HepG2 (cell line): ENCODE data around the gene CPHXL2. TPM values are rescaled to one million over a fixed set of nuclear protein-coding genes. Genes with fewer than 3 reads are reported as not detected.

Experiments
- ATAC-seq: fragments of 200-7000 bp; cut with Tn5 transposase; 3 replicates; pipeline ENCODE4 v1.9.1; 2020; ENCODE audit warnings: mild to moderate bottlenecking, moderate library complexity
- BruUV-seq: library from RNA; stranded (reverse); fragments of 400-500 nt; replicated peaks from 2 replicates; lab custom pipeline; 2021; lab: Mats Ljungman, UMichigan
- CTCF ChIA-PET: fragments of 300-600 bp; formaldehyde crosslinking; extraction: SDS; loops from one replicate; lab custom pipeline; 2021; ENCODE audit warnings: low total read pairs, inconsistent platforms, low intra/inter-chr PET ratio; lab: Yijun Ruan, JAX
- POLR2A ChIA-PET: fragments of 350-600 bp; sonication (Branson Sonifier 250); formaldehyde crosslinking; loops from one replicate; lab custom pipeline; 2020; ENCODE audit warnings: antibody characterized with exemption, inconsistent platforms; lab: Yijun Ruan, JAX
- DNase-seq: peaks from one replicate; pipeline ENCODE4 v3.0.0-alpha.2; 2015; ENCODE audit warnings: low spot score
- FAIRE-seq: peaks from 3 replicates; lab custom pipeline; 2011; peaks lifted over from hg19 to GRCh38; lab: Jason Lieb, UNC
- H2AFZ ChIP-seq: one replicate; pipeline ENCODE4 v1.6.1; 2011; ENCODE audit warnings: low read length, inconsistent platforms
- H3K27ac ChIP-seq: fragments of 300-600 bp; 3 replicates; pipeline ENCODE4 v1.8.0; 2011; ENCODE audit warnings: mixed run types, mild to moderate bottlenecking, mixed read lengths, low read length, inconsistent platforms; ENCODE audit not compliant: insufficient read depth; ENCODE audit errors: extremely low read length
- H3K27me3 ChIP-seq, 2 experiments: fragments of 200-600 bp in 1 of 2; 2 replicates in 1 of 2; 3 replicates in 1 of 2; pipeline versions ENCODE4 v1.6.0 to v1.8.0; 2011; ENCODE audit warnings: low read length in 2 of 2, mild to moderate bottlenecking in 2 of 2, moderate library complexity in 2 of 2, inconsistent platforms in 1 of 2; ENCODE audit not compliant: insufficient read depth in 2 of 2, control insufficient read depth in 1 of 2
- H3K36me3 ChIP-seq, 2 experiments: fragments of 200-600 bp in 1 of 2; replicated peaks in 1 of 2; 2 replicates in 1 of 2; 3 replicates in 1 of 2; pipeline versions ENCODE4 v1.5.1 to v1.8.0; 2011; ENCODE audit warnings: low read length in 2 of 2, inconsistent platforms in 1 of 2; ENCODE audit not compliant: insufficient read depth in 2 of 2, control insufficient read depth in 1 of 2
- H3K4me1 ChIP-seq: 2 replicates; pipeline ENCODE4 v1.5.1; 2012; ENCODE audit warnings: low read length, inconsistent platforms; ENCODE audit not compliant: insufficient read depth
- H3K4me2 ChIP-seq: 2 replicates; pipeline ENCODE4 v1.6.0; 2011; ENCODE audit warnings: low read depth, low read length, inconsistent platforms
- H3K4me3 ChIP-seq, 3 experiments: fragments of 200-600 bp in 1 of 3; sonication (generic), shearing (Covaris generic) in 1 of 3; replicated peaks in 1 of 3; 2 replicates each; pipeline ENCODE4 v1.5.1; 2011 to 2016; ENCODE audit warnings: low read length in 3 of 3, inconsistent platforms in 2 of 3, low read depth in 2 of 3, mild to moderate bottlenecking in 2 of 3, control low read depth in 1 of 3, mixed read lengths in 1 of 3; ENCODE audit not compliant: insufficient read depth in 1 of 3
- H3K79me2 ChIP-seq: one replicate; pipeline ENCODE4 v1.6.1; 2011; ENCODE audit warnings: low read length, inconsistent platforms; ENCODE audit not compliant: insufficient read depth
- H3K9ac ChIP-seq: 2 replicates; pipeline ENCODE4 v1.6.0; 2011; ENCODE audit warnings: mild to moderate bottlenecking, low read depth, low read length, inconsistent platforms; ENCODE audit not compliant: insufficient read depth
- H3K9me3 ChIP-seq: 2 replicates; pipeline ENCODE4 v1.5.1; 2012; ENCODE audit warnings: mild to moderate bottlenecking, low read length
- H4K20me1 ChIP-seq: 2 replicates; pipeline ENCODE4 v1.6.0; 2011; ENCODE audit warnings: inconsistent platforms, mild to moderate bottlenecking, low read length, moderate library complexity; ENCODE audit not compliant: insufficient read depth
- CEBPB ChIP-seq: IDR thresholded peaks from 2 replicates; pipeline ENCODE4 v1.6.1; 2011; ENCODE audit warnings: low read depth, low read length, improper control_type of control experiment, borderline replicate concordance
- CREB1 ChIP-seq, 2 experiments: fragments of 450-650 bp in 1 of 2; IDR thresholded peaks; 2 replicates each; pipeline ENCODE4 v1.6.1; 2016 to 2017; ENCODE audit warnings: control low read depth in 1 of 2, mild to moderate bottlenecking in 1 of 2, missing compliant biosample characterization in 1 of 2, missing genetic modification characterization in 1 of 2
- GATAD2A ChIP-seq: IDR thresholded peaks from 2 replicates; pipeline ENCODE4 v1.6.1; 2016
- KDM5B ChIP-seq: sonication (generic); formaldehyde crosslinking; IDR thresholded peaks from 2 replicates; pipeline ENCODE4 v1.4.0; 2020; ENCODE audit warnings: missing genetic modification reagents, mild to moderate bottlenecking, borderline replicate concordance
- YEATS2 ChIP-seq: sonication (generic); formaldehyde crosslinking; IDR thresholded peaks from 2 replicates; pipeline ENCODE4 v1.4.0; 2020; ENCODE audit warnings: missing genetic modification reagents, borderline replicate concordance
- ZMYM4 ChIP-seq: sonication (generic); formaldehyde crosslinking; IDR thresholded peaks from 2 replicates; pipeline ENCODE4 v1.8.1; 2023; ENCODE audit warnings: mild to moderate bottlenecking, missing genetic modification reagents
- ZNF614 ChIP-seq: IDR thresholded peaks from 2 replicates; pipeline ENCODE4 v1.6.1; 2018; ENCODE audit warnings: missing biosample characterization, missing genetic modification reagents, inconsistent platforms, borderline replicate concordance
- ZNF75D ChIP-seq: sonication (generic); formaldehyde crosslinking; IDR thresholded peaks from 2 replicates; pipeline ENCODE4 v1.8.1; 2023; ENCODE audit warnings: missing genetic modification reagents, mild to moderate bottlenecking, borderline replicate concordance
- WGBS: methylation state at CpG from one replicate; pipeline ENCODE4 v1.1.6; 2017; ENCODE audit warnings: low lambda C conversion rate; 5-methylcytosine and 5-hydroxymethylcytosine counted together
- in situ Hi-C: cut with HindIII; loops from 2 replicates; pipeline ENCODE4 v1.10.0; 2017; ENCODE audit warnings: low pct_unique_long_range_greater_than_20kb; ENCODE audit not compliant: extremely low pct_ligation_motif_present
- intact Hi-C: fragments of 100-400 bp; cut with micrococcal nuclease; formaldehyde crosslinking; loops from one replicate; pipeline ENCODE4 v1.10.0; 2022; ENCODE audit not compliant: unreplicated experiment
- polyA plus RNA-seq, 8 experiments: library from polyadenylated mRNA; depleted of rRNA in 3 of 8; stranded (reverse) in 7 of 8; unstranded in 1 of 8; fragments of >200 nt; fragmentation: Illumina TruSeq in 4 of 8; extraction: Trizol in 4 of 8; gene quantifications; 2 replicates each; pipeline versions ENCODE4 v1.2.1 to v1.2.3, GENCODE V29; 2011 to 2016; ENCODE audit warnings: low read depth in 4 of 8, missing spikeins in 1 of 8, mixed read lengths in 1 of 8; ENCODE audit not compliant: insufficient read depth in 1 of 8
- total RNA-seq, 5 experiments: library from RNA; depleted of rRNA; stranded (reverse); fragments of >200 nt; fragmentation: Illumina TruSeq; extraction: Trizol; gene quantifications; 2 replicates each; pipeline ENCODE4 v1.2.3, GENCODE V29; 2016; ENCODE audit warnings: low read depth in 1 of 5
- TF ChIP-seq, protein P1 (sequence below): IDR thresholded peaks from 2 replicates; pipeline ENCODE4 v1.6.1; 2016; ENCODE audit warnings: low read depth, borderline replicate concordance
- TF ChIP-seq, protein P2 (sequence below): sonication (generic); formaldehyde crosslinking; IDR thresholded peaks from 2 replicates; pipeline ENCODE4 v1.5.0; 2020; ENCODE audit warnings: missing genetic modification reagents
- TF ChIP-seq, protein P3 (sequence below): sonication (generic); formaldehyde crosslinking; IDR thresholded peaks from 2 replicates; pipeline ENCODE4 v1.4.0; 2020; ENCODE audit warnings: missing genetic modification reagents, borderline replicate concordance

CPHXL2 gene
- total and polyA plus RNA-seq, 2 of the 13 experiments (the other 11 are each of a cell fraction or from before 2014, with no cell fraction given) = not detected

DNA sequence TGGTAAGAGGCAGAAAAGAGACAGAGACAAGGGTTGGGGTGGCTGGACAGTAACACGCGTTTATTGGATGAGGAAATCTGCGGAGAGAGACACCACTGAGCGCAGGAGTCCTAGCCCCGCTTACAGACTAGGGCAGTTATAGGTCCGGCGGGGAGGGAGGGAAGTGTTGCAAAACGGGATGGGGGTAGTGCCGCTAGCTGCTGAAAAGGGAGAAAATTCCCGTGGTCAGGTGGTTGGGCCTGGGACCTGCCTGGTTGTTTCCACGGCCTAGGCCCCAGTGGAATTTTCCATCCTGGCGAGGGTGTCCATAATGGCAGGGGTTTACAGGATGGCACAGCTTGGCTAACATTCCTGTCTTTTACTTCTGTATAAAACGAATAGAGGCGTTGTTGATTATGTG lies 5.5 kb upstream of the CPHXL2 start (continued):
- TF ChIP-seq, protein P1, sequence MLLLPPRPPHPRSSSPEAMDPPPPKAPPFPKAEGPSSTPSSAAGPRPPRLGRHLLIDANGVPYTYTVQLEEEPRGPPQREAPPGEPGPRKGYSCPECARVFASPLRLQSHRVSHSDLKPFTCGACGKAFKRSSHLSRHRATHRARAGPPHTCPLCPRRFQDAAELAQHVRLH (CRISPR knock-in tag) = 0 out of 2 replicates have a peak, but pooled peaks have one; percentile 28
- TF ChIP-seq GATAD2A (CRISPR knock-in tag) (0 out of 2 replicates have a peak, but pooled peaks have one; percentile 21), CREB1 (IDR thresholded peaks at IDR 0.05) (no peak), CREB1 (CRISPR knock-in tag; IDR thresholded peaks at IDR 0.05) (no peak), CEBPB (peak; percentile 53; the same call in 1 of the 2 replicates), ZMYM4 (CRISPR knock-in tag) (peak; percentile 43; the same call in 1 of the 2 replicates), YEATS2 (no peak)
- TF ChIP-seq, protein P2, sequence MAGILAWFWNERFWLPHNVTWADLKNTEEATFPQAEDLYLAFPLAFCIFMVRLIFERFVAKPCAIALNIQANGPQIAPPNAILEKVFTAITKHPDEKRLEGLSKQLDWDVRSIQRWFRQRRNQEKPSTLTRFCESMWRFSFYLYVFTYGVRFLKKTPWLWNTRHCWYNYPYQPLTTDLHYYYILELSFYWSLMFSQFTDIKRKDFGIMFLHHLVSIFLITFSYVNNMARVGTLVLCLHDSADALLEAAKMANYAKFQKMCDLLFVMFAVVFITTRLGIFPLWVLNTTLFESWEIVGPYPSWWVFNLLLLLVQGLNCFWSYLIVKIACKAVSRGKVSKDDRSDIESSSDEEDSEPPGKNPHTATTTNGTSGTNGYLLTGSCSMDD (CRISPR knock-in tag) = no peak
- TF ChIP-seq, protein P3, sequence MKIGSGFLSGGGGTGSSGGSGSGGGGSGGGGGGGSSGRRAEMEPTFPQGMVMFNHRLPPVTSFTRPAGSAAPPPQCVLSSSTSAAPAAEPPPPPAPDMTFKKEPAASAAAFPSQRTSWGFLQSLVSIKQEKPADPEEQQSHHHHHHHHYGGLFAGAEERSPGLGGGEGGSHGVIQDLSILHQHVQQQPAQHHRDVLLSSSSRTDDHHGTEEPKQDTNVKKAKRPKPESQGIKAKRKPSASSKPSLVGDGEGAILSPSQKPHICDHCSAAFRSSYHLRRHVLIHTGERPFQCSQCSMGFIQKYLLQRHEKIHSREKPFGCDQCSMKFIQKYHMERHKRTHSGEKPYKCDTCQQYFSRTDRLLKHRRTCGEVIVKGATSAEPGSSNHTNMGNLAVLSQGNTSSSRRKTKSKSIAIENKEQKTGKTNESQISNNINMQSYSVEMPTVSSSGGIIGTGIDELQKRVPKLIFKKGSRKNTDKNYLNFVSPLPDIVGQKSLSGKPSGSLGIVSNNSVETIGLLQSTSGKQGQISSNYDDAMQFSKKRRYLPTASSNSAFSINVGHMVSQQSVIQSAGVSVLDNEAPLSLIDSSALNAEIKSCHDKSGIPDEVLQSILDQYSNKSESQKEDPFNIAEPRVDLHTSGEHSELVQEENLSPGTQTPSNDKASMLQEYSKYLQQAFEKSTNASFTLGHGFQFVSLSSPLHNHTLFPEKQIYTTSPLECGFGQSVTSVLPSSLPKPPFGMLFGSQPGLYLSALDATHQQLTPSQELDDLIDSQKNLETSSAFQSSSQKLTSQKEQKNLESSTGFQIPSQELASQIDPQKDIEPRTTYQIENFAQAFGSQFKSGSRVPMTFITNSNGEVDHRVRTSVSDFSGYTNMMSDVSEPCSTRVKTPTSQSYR (CRISPR knock-in tag) = peak; percentile 84

DNA sequence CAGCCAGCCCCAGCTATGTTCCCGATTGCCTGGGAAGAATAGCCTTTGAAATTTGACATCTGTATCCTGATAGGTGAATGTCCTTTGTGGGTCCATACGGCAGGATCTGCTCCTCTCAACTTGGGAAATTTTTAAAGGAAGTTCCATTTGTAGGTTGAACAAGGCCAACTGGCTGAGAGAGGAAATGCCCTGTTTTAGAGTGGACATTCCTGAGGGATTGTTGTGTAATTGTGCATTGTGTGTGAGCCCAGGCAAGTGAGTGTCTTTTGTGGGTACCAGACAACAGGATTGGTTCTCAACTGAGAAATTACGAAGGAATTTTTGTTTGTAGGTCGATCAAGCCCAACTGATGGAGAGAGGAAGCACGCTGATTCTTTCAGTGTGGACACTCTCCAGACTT lies 2.6 kb upstream of the CPHXL2 start:
- Histone ChIP-seq H4K20me1 (no peaks in the 10 kb centered on the region), H3K27me3 (no peaks in the 10 kb centered on the region; a peak in 1 of 5 replicates), H3K79me2 (no peaks in the 10 kb centered on the region), H3K36me3 (no peaks in the 10 kb centered on the region), H3K4me2 (no peak overlapping the region)
- TF ChIP-seq KDM5B (CRISPR knock-in tag) (no peak), ZNF614 (CRISPR knock-in tag) (no peak), ZNF75D (CRISPR knock-in tag) (no peak)
- TF ChIP-seq, all 625 proteins: peak for 0
- Histone ChIP-seq H3K9me3 (peaks cover under 1% of the 10 kb centered on the region; the same call in 1 of the 2 replicates), H3K4me1 (peaks cover 10% of the 10 kb centered on the region), H2AFZ (no peak overlapping the region), H3K27ac (no peak overlapping the region), H3K9ac (no peak overlapping the region), H3K4me3 (no peak overlapping the region)
- ATAC-seq (no peak), DNase-seq (no peak), FAIRE-seq (no peak)
- intact Hi-C loops = no loop called here
- ChIA-PET POLR2A (no interaction called here), CTCF (no interaction called here)
- no TSS peak for BruUV-seq
- in situ Hi-C loops = no loop called here
- 50% methylated on average over 5 of the region's 5 CpGs for WGBS
